Panc1 (cell line): ENCODE measurements around the gene DNASE1L1. TPM values are rescaled to one million over a fixed set of nuclear protein-coding genes. Genes with fewer than 3 reads are reported as not detected.

ENCODE experiments used
- ATAC-seq: fragments of 200-7000 bp; cut with Tn5 transposase; 2 replicates; pipeline ENCODE4 v1.9.1; 2020; ENCODE audit warnings: mild to moderate bottlenecking, moderate library complexity
- BruUV-seq: library from RNA; stranded (reverse); fragments of 400-500 nt; replicated peaks from 2 replicates; lab custom pipeline; 2021; lab: Mats Ljungman, UMichigan
- CTCF ChIA-PET: fragments of 300-600 bp; sonication (Branson Sonifier 250); formaldehyde crosslinking; loops from one replicate; lab custom pipeline; 2022; ENCODE audit warnings: antibody characterized with exemption; lab: Charles Lee
- POLR2A ChIA-PET: fragments of 300-600 bp; sonication (Branson Sonifier 250); formaldehyde crosslinking; loops from one replicate; lab custom pipeline; 2022; ENCODE audit warnings: antibody characterized with exemption; lab: Charles Lee
- DNase-seq: peaks from one replicate; pipeline ENCODE4 v3.0.0-alpha.2; 2010; ENCODE audit warnings: low read depth, low spot score
- H3K27ac ChIP-seq: 2 replicates; pipeline ENCODE4 v1.5.1; 2011; ENCODE audit warnings: mild to moderate bottlenecking, low read length, inconsistent platforms
- H3K27me3 ChIP-seq: fragments of 200-500 bp; sonication (Bioruptor generic); 2 replicates; pipeline ENCODE4 v1.6.0; 2014; ENCODE audit warnings: low read length, inconsistent platforms; ENCODE audit not compliant: control insufficient read depth, insufficient read depth
- H3K36me3 ChIP-seq: fragments of 200-500 bp; sonication (Bioruptor generic); 2 replicates; pipeline ENCODE4 v1.5.1; 2014; ENCODE audit warnings: inconsistent platforms, mild to moderate bottlenecking, low read length, moderate library complexity; ENCODE audit not compliant: control insufficient read depth, insufficient read depth
- H3K4me1 ChIP-seq: 2 replicates; pipeline ENCODE4 v1.5.1; 2011; ENCODE audit warnings: inconsistent platforms, mild to moderate bottlenecking, low read length, moderate library complexity; ENCODE audit not compliant: control insufficient read depth, insufficient read depth
- H3K4me3 ChIP-seq, 2 experiments: 2 replicates each; pipeline ENCODE4 v1.5.1; 2011 to 2012; ENCODE audit warnings: low read depth in 2 of 2, low read length in 2 of 2, mild to moderate bottlenecking in 2 of 2, inconsistent platforms in 1 of 2, moderate library complexity in 1 of 2
- H3K9me3 ChIP-seq: fragments of 200-500 bp; sonication (Bioruptor generic); 2 replicates; pipeline ENCODE4 v1.5.1; 2014; ENCODE audit warnings: low read depth, mild to moderate bottlenecking, inconsistent platforms, low read length, moderate library complexity; ENCODE audit not compliant: control insufficient read depth, insufficient read depth
- CTCF ChIP-seq: fragments of 450-650 bp; IDR thresholded peaks from 2 replicates; pipeline ENCODE4 v1.5.1; 2017; ENCODE audit warnings: mild to moderate bottlenecking
- POLR2AphosphoS5 ChIP-seq: IDR thresholded peaks from 2 replicates; pipeline ENCODE4 v1.6.1; 2012; ENCODE audit warnings: mild to moderate bottlenecking, low read depth, low read length, moderate library complexity
- REST ChIP-seq, 2 experiments: IDR thresholded peaks; 2 replicates each; pipeline ENCODE4 v1.6.1; 2011 to 2012; ENCODE audit warnings: low read depth in 2 of 2, control low read depth in 1 of 2, low read length in 1 of 2, mild to moderate bottlenecking in 1 of 2, moderate library complexity in 1 of 2; ENCODE audit not compliant: insufficient read depth in 1 of 2
- SIN3A ChIP-seq: IDR thresholded peaks from 2 replicates; pipeline ENCODE4 v1.6.1; 2012; ENCODE audit warnings: low read depth, mild to moderate bottlenecking, low read length, moderate library complexity, borderline replicate concordance; ENCODE audit not compliant: insufficient read depth
- TCF7L2 ChIP-seq: IDR thresholded peaks from 2 replicates; pipeline ENCODE4 v1.6.1; 2011; ENCODE audit warnings: mild to moderate bottlenecking, low read depth, low read length, inconsistent platforms
- in situ Hi-C: cut with HindIII; loops from 2 replicates; pipeline ENCODE4 v1.10.0; 2016; ENCODE audit warnings: low sequenced_read_pairs, low pct_unique_long_range_greater_than_20kb
- intact Hi-C: fragments of 100-400 bp; cut with micrococcal nuclease; formaldehyde crosslinking; loops from one replicate; pipeline ENCODE4 v1.10.0; 2022; ENCODE audit not compliant: unreplicated experiment
- total RNA-seq: library from RNA; stranded (reverse); gene quantifications from one replicate; pipeline ENCODE4 v1.2.1, GENCODE V29; 2021; ENCODE audit not compliant: unreplicated experiment

The DNASE1L1 gene
- total RNA-seq, 1 experiment from 2014 or later: 60.4 TPM

- DNase-seq (no peak), ATAC-seq (no peak)
- intact Hi-C loops: no loop called here
- in situ Hi-C loops: no loop called here
- peak overlapping the region; percentile 87 to 90 for H3K4me3 ChIP-seq
- H3K27ac ChIP-seq: peak overlapping the region; percentile 93
- POLR2A ChIA-PET: no interaction called here
- CTCF ChIA-PET: interaction anchor here (0.5 kb wide), 1 partner anchor 8 kb away, joined by 5 read pairs; no protein-coding TSS in a partner anchor
- no peaks in the 10 kb centered on the region for H3K9me3 ChIP-seq
- BruUV-seq: TSS peak; percentile 24
- H3K27me3 ChIP-seq: no peaks in the 10 kb centered on the region
- H3K4me1 ChIP-seq: peaks cover 22% of the 10 kb centered on the region
- TF ChIP-seq CTCF (no peak), TCF7L2 (no peak), SIN3A (0 out of 2 replicates have a peak, but pooled peaks have one; percentile 10), REST (IDR thresholded peaks at IDR 0.05; ENCODE audit: insufficient read depth in 1 of 2, low read depth in 2 of 2, low read length in 1 of 2) (peak in 1 of 2 experiments; percentile 18; a peak in 1 of 4 replicates), POLR2AphosphoS5 (no peak)
- no peaks in the 10 kb centered on the region for H3K36me3 ChIP-seq
These were observed 29.2 kb upstream of the DNASE1L1 start for GRCh38 chrX:154437971-154438893.

GRCh38 chrX:154436983-154437752 is 28.1 kb upstream of the DNASE1L1 start, which contains the start of gene GDI1:
Gene GDI1, plus strand, starts transcription at chrX:154437154. Its CDS starts 101 bp downstream, at chrX:154437255.
- Histone ChIP-seq H3K27ac (peak within 1 kb of the TSS; percentile 93), H3K9me3 (no peaks in the 10 kb centered on the region), H3K27me3 (no peaks in the 10 kb centered on the region), H3K36me3 (no peaks in the 10 kb centered on the region; the same call in 1 of the 2 replicates), H3K4me1 (peaks cover 12% of the 10 kb centered on the region), H3K4me3 (peak within 1 kb of the TSS; percentile 87 to 90)
- CTCF ChIA-PET: no interaction called here
- ATAC-seq: peak; percentile 75
- intact Hi-C loops (no loop called here), in situ Hi-C loops (no loop called here)
- BruUV-seq: no TSS peak
- TF ChIP-seq TCF7L2: no peak
- no peak for TF ChIP-seq REST (IDR thresholded peaks at IDR 0.05; ENCODE audit: insufficient read depth in 1 of 2, low read depth in 2 of 2, low read length in 1 of 2)
- no peak for TF ChIP-seq POLR2AphosphoS5
- peak; percentile 68; the same call in 1 of the 2 replicates for TF ChIP-seq SIN3A
- DNase-seq: no peak
- POLR2A ChIA-PET: no interaction called here
